Measurements from ENCODE around the gene NOXA1. TPM values are rescaled to one million over a fixed set of nuclear protein-coding genes. Genes with fewer than 3 reads are reported as not detected.
"Not testable (repeated sequence)": the region's sequence is repeated elsewhere in the genome, so short reads cannot be mapped to it uniquely, and the experiment has no call there.

Gene NOXA1
- total RNA-seq, 1 donor = not detected

GRCh38 chr9:137383784-137384756 is 39.1 kb upstream of the NOXA1 start:
- TF ChIP-seq CTCF (IDR thresholded peaks at IDR 0.05; ENCODE audit: insufficient read depth, low read depth, low read length) = no peak
- DNase-seq (ENCODE audit: low read depth) = no peak
- no peak overlapping the region for H3K4me3 ChIP-seq (ENCODE audit: low read depth, low read length)

- DNase-seq (ENCODE audit: low read depth) = no peak
- no peak overlapping the region for H3K4me3 ChIP-seq (ENCODE audit: low read depth, low read length)
- TF ChIP-seq CTCF (IDR thresholded peaks at IDR 0.05; ENCODE audit: insufficient read depth, low read depth, low read length) = no peak
Observed at GRCh38 chr9:137385061-137385655, 38.0 kb upstream of the NOXA1 start.

- not testable (repeated sequence) for DNase-seq (ENCODE audit: low read depth)
Observed at GRCh38 chr9:137386507-137387113, 36.6 kb upstream of the NOXA1 start.

GRCh38 chr9:137387114-137387890 is 35.9 kb upstream of the NOXA1 start:
- H3K4me3 ChIP-seq (ENCODE audit: low read depth, low read length) = no peak overlapping the region
- no peak for DNase-seq (ENCODE audit: low read depth)
- no peak for TF ChIP-seq CTCF (IDR thresholded peaks at IDR 0.05; ENCODE audit: insufficient read depth, low read depth, low read length)

More at GRCh38 chr9:137386507-137387113, 36.6 kb upstream of the NOXA1 start:
- H3K4me3 ChIP-seq (ENCODE audit: low read depth, low read length) = not testable (repeated sequence)

- TF ChIP-seq CTCF (IDR thresholded peaks at IDR 0.05; ENCODE audit: insufficient read depth, low read depth, low read length) = no peak
- DNase-seq (ENCODE audit: low read depth) = no peak
- H3K4me3 ChIP-seq (ENCODE audit: low read depth, low read length) = no peak overlapping the region
Observed at GRCh38 chr9:137387891-137388560, 35.2 kb upstream of the NOXA1 start.

GRCh38 chr9:137388589-137389427 is 34.4 kb upstream of the NOXA1 start:
- no peak for TF ChIP-seq CTCF (IDR thresholded peaks at IDR 0.05; ENCODE audit: insufficient read depth, low read depth, low read length)
- H3K4me3 ChIP-seq (ENCODE audit: low read depth, low read length) = no peak overlapping the region
- DNase-seq (ENCODE audit: low read depth) = no peak

Data from fibroblast of villous mesenchyme (primary cell).